IMR-90 (cell line): ENCODE data around the gene MFN1.

Experiments used
- BHLHE40 ChIP-seq: fragments of 150-350 bp; IDR thresholded peaks from 2 replicates; pipeline ENCODE4 v1.6.1; 2016; ENCODE audit warnings: mild to moderate bottlenecking, low read depth, low read length
- CEBPB ChIP-seq: IDR thresholded peaks from 2 replicates; pipeline ENCODE4 v1.6.1; 2012; ENCODE audit warnings: low read depth, low read length, improper control_type of control experiment
- CHD1 ChIP-seq: IDR thresholded peaks from 2 replicates; pipeline ENCODE4 v1.6.1; 2012; ENCODE audit warnings: low read depth, low read length, improper control_type of control experiment
- CTCF ChIP-seq: conservative IDR thresholded peaks from 2 replicates; pipeline ENCODE4 v1.5.1; 2012; ENCODE audit warnings: mild to moderate bottlenecking, low read depth, low read length, improper control_type of control experiment
- MAFK ChIP-seq: IDR thresholded peaks from 2 replicates; pipeline ENCODE4 v1.6.1; 2012; ENCODE audit warnings: low read depth, low read length, improper control_type of control experiment
- MXI1 ChIP-seq: IDR thresholded peaks from 2 replicates; pipeline ENCODE4 v1.6.1; 2012; ENCODE audit warnings: low read depth, mild to moderate bottlenecking, low read length, moderate library complexity, borderline replicate concordance
- NFE2L2 ChIP-seq: fragments of 150-350 bp; IDR thresholded peaks from 2 replicates; pipeline ENCODE4 v1.6.1; 2016; ENCODE audit warnings: low read depth, mild to moderate bottlenecking, low read length
- POLR2A ChIP-seq: IDR thresholded peaks from 2 replicates; pipeline ENCODE4 v1.6.1; 2012; ENCODE audit warnings: mild to moderate bottlenecking, low read depth, low read length
- RAD21 ChIP-seq: IDR thresholded peaks from 2 replicates; pipeline ENCODE4 v1.6.1; 2012; ENCODE audit warnings: low read length, improper control_type of control experiment
- RCOR1 ChIP-seq: IDR thresholded peaks from 2 replicates; pipeline ENCODE4 v1.6.1; 2012; ENCODE audit warnings: mild to moderate bottlenecking, low read length, improper control_type of control experiment; ENCODE audit not compliant: insufficient replicate concordance
- RFX5 ChIP-seq: IDR thresholded peaks from 2 replicates; pipeline ENCODE4 v1.8.0; 2012; ENCODE audit warnings: low read depth, mild to moderate bottlenecking, low read length, moderate library complexity
- SMC3 ChIP-seq: fragments of 150-350 bp; IDR thresholded peaks from 2 replicates; pipeline ENCODE4 v1.6.1; 2016; ENCODE audit warnings: low read depth, mild to moderate bottlenecking, antibody characterized with exemption, low read length, moderate library complexity
- USF2 ChIP-seq: fragments of 150-350 bp; IDR thresholded peaks from 2 replicates; pipeline ENCODE4 v1.6.1; 2017; ENCODE audit warnings: mild to moderate bottlenecking, antibody characterized with exemption, low read length, low read depth

- no peak for TF ChIP-seq RFX5
- TF ChIP-seq MXI1, result no peak
- no peak for TF ChIP-seq CTCF
- no peak for TF ChIP-seq POLR2A
- no peak for TF ChIP-seq USF2
- no peak for TF ChIP-seq RCOR1
- no peak for TF ChIP-seq SMC3
- no peak for TF ChIP-seq RAD21
- TF ChIP-seq MAFK, result no peak
- no peak for TF ChIP-seq CEBPB
- TF ChIP-seq CHD1, result no peak
- TF ChIP-seq NFE2L2, result no peak
- no peak for TF ChIP-seq BHLHE40
Observed at GRCh38 chr3:179302111-179302510, 45.4 kb upstream of the MFN1 start.
